Measurements from ENCODE around the gene TM9SF4.

- TF ChIP-seq CREB1 (IDR thresholded peaks at IDR 0.05; ENCODE audit: low read depth) (no peak), FOXM1 (IDR thresholded peaks at IDR 0.05; ENCODE audit: borderline replicate concordance, low read depth) (no peak), EP300 (IDR thresholded peaks at IDR 0.05; ENCODE audit: borderline replicate concordance) (no peak), TCF12 (IDR thresholded peaks at IDR 0.05; ENCODE audit: low read depth) (no peak), YY1 (IDR thresholded peaks at IDR 0.05; ENCODE audit: low read depth) (no peak), TAF1 (IDR thresholded peaks at IDR 0.05; ENCODE audit: low read depth) (no peak), RAD21 (IDR thresholded peaks at IDR 0.05; ENCODE audit: low read depth) (no peak), NFIC (IDR thresholded peaks at IDR 0.05) (no peak), ZBTB7A (IDR thresholded peaks at IDR 0.05; ENCODE audit: low read depth) (no peak), TEAD4 (IDR thresholded peaks at IDR 0.05) (no peak), CEBPB (IDR thresholded peaks at IDR 0.05) (no peak), USF1 (IDR thresholded peaks at IDR 0.05) (no peak)
- TF ChIP-seq, protein P1, sequence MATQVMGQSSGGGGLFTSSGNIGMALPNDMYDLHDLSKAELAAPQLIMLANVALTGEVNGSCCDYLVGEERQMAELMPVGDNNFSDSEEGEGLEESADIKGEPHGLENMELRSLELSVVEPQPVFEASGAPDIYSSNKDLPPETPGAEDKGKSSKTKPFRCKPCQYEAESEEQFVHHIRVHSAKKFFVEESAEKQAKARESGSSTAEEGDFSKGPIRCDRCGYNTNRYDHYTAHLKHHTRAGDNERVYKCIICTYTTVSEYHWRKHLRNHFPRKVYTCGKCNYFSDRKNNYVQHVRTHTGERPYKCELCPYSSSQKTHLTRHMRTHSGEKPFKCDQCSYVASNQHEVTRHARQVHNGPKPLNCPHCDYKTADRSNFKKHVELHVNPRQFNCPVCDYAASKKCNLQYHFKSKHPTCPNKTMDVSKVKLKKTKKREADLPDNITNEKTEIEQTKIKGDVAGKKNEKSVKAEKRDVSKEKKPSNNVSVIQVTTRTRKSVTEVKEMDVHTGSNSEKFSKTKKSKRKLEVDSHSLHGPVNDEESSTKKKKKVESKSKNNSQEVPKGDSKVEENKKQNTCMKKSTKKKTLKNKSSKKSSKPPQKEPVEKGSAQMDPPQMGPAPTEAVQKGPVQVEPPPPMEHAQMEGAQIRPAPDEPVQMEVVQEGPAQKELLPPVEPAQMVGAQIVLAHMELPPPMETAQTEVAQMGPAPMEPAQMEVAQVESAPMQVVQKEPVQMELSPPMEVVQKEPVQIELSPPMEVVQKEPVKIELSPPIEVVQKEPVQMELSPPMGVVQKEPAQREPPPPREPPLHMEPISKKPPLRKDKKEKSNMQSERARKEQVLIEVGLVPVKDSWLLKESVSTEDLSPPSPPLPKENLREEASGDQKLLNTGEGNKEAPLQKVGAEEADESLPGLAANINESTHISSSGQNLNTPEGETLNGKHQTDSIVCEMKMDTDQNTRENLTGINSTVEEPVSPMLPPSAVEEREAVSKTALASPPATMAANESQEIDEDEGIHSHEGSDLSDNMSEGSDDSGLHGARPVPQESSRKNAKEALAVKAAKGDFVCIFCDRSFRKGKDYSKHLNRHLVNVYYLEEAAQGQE (IDR thresholded peaks at IDR 0.05; ENCODE audit: low read depth) = no peak
- TF ChIP-seq, protein P2, sequence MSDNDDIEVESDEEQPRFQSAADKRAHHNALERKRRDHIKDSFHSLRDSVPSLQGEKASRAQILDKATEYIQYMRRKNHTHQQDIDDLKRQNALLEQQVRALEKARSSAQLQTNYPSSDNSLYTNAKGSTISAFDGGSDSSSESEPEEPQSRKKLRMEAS (IDR thresholded peaks at IDR 0.05) = no peak
These were observed 3.3 kb downstream of the TM9SF4 start for GRCh38 chr20:32112841-32113240.

All from Ishikawa (cell line).